ENCODE measurements around the gene EFR3B. TPM values are rescaled to one million over a fixed set of nuclear protein-coding genes. Genes with fewer than 3 reads are reported as not detected.

The EFR3B gene
- total RNA-seq, 2 donors from 2014 or later = 11.0 to 11.8 TPM

GRCh38 chr2:25155401-25155800, 113.5 kb downstream of the EFR3B start:
- H3K27ac Mint-ChIP-seq = no peak overlapping the region
- no peaks in the 10 kb centered on the region for H3K36me3 ChIP-seq (ENCODE audit: control insufficient read depth, insufficient read depth, low read length)

GRCh38 chr2:25158096-25158852, 116.4 kb downstream of the EFR3B start:
- H3K27me3 Mint-ChIP-seq (ENCODE audit: insufficient read depth) = no peaks in the 10 kb centered on the region
- no peak overlapping the region for H3K27ac Mint-ChIP-seq
- no peak for TF ChIP-seq CTCF (conservative IDR thresholded peaks at IDR 0.05)
- H3K27ac ChIP-seq (ENCODE audit: low read depth, low read length) = no peak overlapping the region
- H3K9ac ChIP-seq (ENCODE audit: extremely low read depth, low read length, poor library complexity, severe bottlenecking) = no peak overlapping the region
- no peaks in the 10 kb centered on the region for H3K9me3 ChIP-seq (ENCODE audit: control insufficient read depth, low read length)
- H3K4me3 ChIP-seq (ENCODE audit: low read length) = no peak overlapping the region
- DNase-seq = no peak
- no peaks in the 10 kb centered on the region for H3K36me3 ChIP-seq (ENCODE audit: control insufficient read depth, insufficient read depth, low read length)
- H3K4me1 ChIP-seq (ENCODE audit: control insufficient read depth, insufficient read depth, low read length) = peaks cover 3% of the 10 kb centered on the region
- H3K4me1 Mint-ChIP-seq = peaks cover 12% of the 10 kb centered on the region
- no peaks in the 10 kb centered on the region for H3K27me3 ChIP-seq (ENCODE audit: control insufficient read depth, insufficient read depth, low read length, poor library complexity, severe bottlenecking)
- no peaks in the 10 kb centered on the region for H3K9me3 Mint-ChIP-seq
- 92 to 94% methylated on average over 7 to 11 of the region's 11 CpGs for WGBS, 2 experiments (ENCODE audit: insufficient coverage in 1 of 2, insufficient read length in 1 of 2)
- H3K4me3 Mint-ChIP-seq = no peak overlapping the region
- peaks cover 2% of the 10 kb centered on the region for H3K36me3 Mint-ChIP-seq (ENCODE audit: low read depth)

More at GRCh38 chr2:25155401-25155800, 113.5 kb downstream of the EFR3B start:
- Mint-ChIP-seq H3K4me3 (no peak overlapping the region), H3K27me3 (ENCODE audit: insufficient read depth) (no peaks in the 10 kb centered on the region), H3K9me3 (no peaks in the 10 kb centered on the region), H3K36me3 (ENCODE audit: low read depth) (no peaks in the 10 kb centered on the region), H3K4me1 (peaks cover 7% of the 10 kb centered on the region)
- no peak overlapping the region for H3K9ac ChIP-seq (ENCODE audit: extremely low read depth, low read length, poor library complexity, severe bottlenecking)
- 87 to 96% methylated on average over 7 to 10 of the region's 10 CpGs for WGBS, 2 experiments (ENCODE audit: insufficient coverage in 1 of 2, insufficient read length in 1 of 2)
- peaks cover 3% of the 10 kb centered on the region for H3K4me1 ChIP-seq (ENCODE audit: control insufficient read depth, insufficient read depth, low read length)
- no peak overlapping the region for H3K27ac ChIP-seq (ENCODE audit: low read depth, low read length)
- DNase-seq = no peak
- no peak overlapping the region for H3K4me3 ChIP-seq (ENCODE audit: low read length)
- no peaks in the 10 kb centered on the region for H3K9me3 ChIP-seq (ENCODE audit: control insufficient read depth, low read length)
- H3K27me3 ChIP-seq (ENCODE audit: control insufficient read depth, insufficient read depth, low read length, poor library complexity, severe bottlenecking) = no peaks in the 10 kb centered on the region
- no peak for TF ChIP-seq CTCF (conservative IDR thresholded peaks at IDR 0.05)

GRCh38 chr2:25159949-25160348, 118.1 kb downstream of the EFR3B start:
- H3K27ac ChIP-seq (ENCODE audit: low read depth, low read length) = no peak overlapping the region
- H3K27ac Mint-ChIP-seq = no peak overlapping the region
- no peak overlapping the region for H3K4me3 ChIP-seq (ENCODE audit: low read length)
- no peaks in the 10 kb centered on the region for H3K27me3 Mint-ChIP-seq (ENCODE audit: insufficient read depth)
- H3K4me3 Mint-ChIP-seq = no peak overlapping the region
- H3K9ac ChIP-seq (ENCODE audit: extremely low read depth, low read length, poor library complexity, severe bottlenecking) = no peak overlapping the region
- no peaks in the 10 kb centered on the region for H3K9me3 Mint-ChIP-seq
- DNase-seq = peak; percentile 87
- no peaks in the 10 kb centered on the region for H3K36me3 ChIP-seq (ENCODE audit: control insufficient read depth, insufficient read depth, low read length)
- peaks cover 3% of the 10 kb centered on the region for H3K4me1 ChIP-seq (ENCODE audit: control insufficient read depth, insufficient read depth, low read length)
- peaks cover 25% of the 10 kb centered on the region for H3K4me1 Mint-ChIP-seq
- whole genome bisulfite sequencing, 2 experiments (ENCODE audit: insufficient coverage in 1 of 2, insufficient read length in 1 of 2) = 68 to 85% methylated on average over 2 to 8 of the region's 8 CpGs
- peaks cover 2% of the 10 kb centered on the region for H3K36me3 Mint-ChIP-seq (ENCODE audit: low read depth)
- H3K27me3 ChIP-seq (ENCODE audit: control insufficient read depth, insufficient read depth, low read length, poor library complexity, severe bottlenecking) = no peaks in the 10 kb centered on the region
- TF ChIP-seq CTCF (conservative IDR thresholded peaks at IDR 0.05) = peak; percentile 59
- no peaks in the 10 kb centered on the region for H3K9me3 ChIP-seq (ENCODE audit: control insufficient read depth, low read length)

All from endodermal cell (in vitro differentiated cells).